ENCODE results near the gene MX2.

The MX2 gene

GRCh38 chr21:41366522-41367151 is 4.8 kb downstream of the MX2 start:
- no peak for DNase-seq

- DNase-seq: no peak
These were observed 5.6 kb downstream of the MX2 start for GRCh38 chr21:41367301-41367944.

- no peak for DNase-seq
These were observed 6.3 kb downstream of the MX2 start for GRCh38 chr21:41367945-41368734.

GRCh38 chr21:41368735-41369104 is 6.9 kb downstream of the MX2 start:
- no peak for DNase-seq

GRCh38 chr21:41369105-41369919 is 7.5 kb downstream of the MX2 start:
- peak; percentile 3 for DNase-seq

- no peak for DNase-seq
These were observed 8.4 kb downstream of the MX2 start for GRCh38 chr21:41369920-41370839.

- DNase-seq: no peak
These were observed 9.2 kb downstream of the MX2 start for GRCh38 chr21:41370840-41371684.

GRCh38 chr21:41371685-41372030 is 9.8 kb downstream of the MX2 start:
- peak; percentile 6 for DNase-seq

- peak; percentile 10 for DNase-seq
These were observed 11.4 kb downstream of the MX2 start for GRCh38 chr21:41373253-41373652.

GRCh38 chr21:41373763-41374162 is 11.9 kb downstream of the MX2 start:
- DNase-seq: no peak

GRCh38 chr21:41374177-41374712 is 12.4 kb downstream of the MX2 start:
- DNase-seq: no peak

GRCh38 chr21:41374867-41375533 is 13.2 kb downstream of the MX2 start:
- DNase-seq: no peak

GRCh38 chr21:41375875-41376274 is 14.0 kb downstream of the MX2 start:
- DNase-seq: no peak

- no peak for DNase-seq
These were observed 15.9 kb downstream of the MX2 start for GRCh38 chr21:41377715-41378114.

GRCh38 chr21:41378849-41379248 is 17.0 kb downstream of the MX2 start:
- no peak for DNase-seq

GRCh38 chr21:41379901-41380300 is 18.1 kb downstream of the MX2 start:
- DNase-seq: no peak

- no peak for DNase-seq
These were observed 19.9 kb downstream of the MX2 start for GRCh38 chr21:41381731-41382130.

- no peak for DNase-seq
These were observed 25.4 kb downstream of the MX2 start for GRCh38 chr21:41387042-41387819.

GRCh38 chr21:41387824-41388223 is 26.0 kb downstream of the MX2 start:
- DNase-seq: no peak

- DNase-seq: no peak
These were observed 26.4 kb downstream of the MX2 start for GRCh38 chr21:41388259-41388658.

Data from hematopoietic multipotent progenitor cell treated with erythropoietin and hydrocortisone succinate and interleukin-3 and kit ligand, for 8 days (in vitro differentiated cells).